ENCODE results near the gene SLCO1B3.
"Not testable (repeated sequence)": the region's sequence is repeated elsewhere in the genome, so short reads cannot be mapped to it uniquely, and the experiment has no call there.

SLCO1B3 gene, protein sequence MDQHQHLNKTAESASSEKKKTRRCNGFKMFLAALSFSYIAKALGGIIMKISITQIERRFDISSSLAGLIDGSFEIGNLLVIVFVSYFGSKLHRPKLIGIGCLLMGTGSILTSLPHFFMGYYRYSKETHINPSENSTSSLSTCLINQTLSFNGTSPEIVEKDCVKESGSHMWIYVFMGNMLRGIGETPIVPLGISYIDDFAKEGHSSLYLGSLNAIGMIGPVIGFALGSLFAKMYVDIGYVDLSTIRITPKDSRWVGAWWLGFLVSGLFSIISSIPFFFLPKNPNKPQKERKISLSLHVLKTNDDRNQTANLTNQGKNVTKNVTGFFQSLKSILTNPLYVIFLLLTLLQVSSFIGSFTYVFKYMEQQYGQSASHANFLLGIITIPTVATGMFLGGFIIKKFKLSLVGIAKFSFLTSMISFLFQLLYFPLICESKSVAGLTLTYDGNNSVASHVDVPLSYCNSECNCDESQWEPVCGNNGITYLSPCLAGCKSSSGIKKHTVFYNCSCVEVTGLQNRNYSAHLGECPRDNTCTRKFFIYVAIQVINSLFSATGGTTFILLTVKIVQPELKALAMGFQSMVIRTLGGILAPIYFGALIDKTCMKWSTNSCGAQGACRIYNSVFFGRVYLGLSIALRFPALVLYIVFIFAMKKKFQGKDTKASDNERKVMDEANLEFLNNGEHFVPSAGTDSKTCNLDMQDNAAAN

DNA sequence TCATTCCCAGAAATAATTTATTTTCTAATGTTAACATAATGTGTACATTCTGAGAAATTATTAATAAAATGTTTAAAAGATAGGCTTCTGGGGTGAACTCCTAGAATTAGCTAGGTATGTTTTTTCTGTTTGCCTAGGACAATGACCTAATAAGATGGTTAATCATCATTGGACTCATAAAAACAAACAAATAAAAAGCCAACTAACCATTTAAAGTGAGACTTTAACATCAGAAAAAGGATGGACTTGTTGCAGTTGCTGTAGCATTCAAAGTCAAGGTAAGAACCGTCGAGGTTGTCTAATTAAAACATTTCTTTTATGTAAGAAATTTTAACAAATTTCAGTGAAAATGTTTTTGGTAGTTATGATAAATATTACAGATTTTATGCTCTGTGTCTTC lies at the start of gene SLCO1B3:
SLCO1B3 (plus strand) TSS at position 219 of the 400 bp plus-strand sequence. CDS start 5,034 bp downstream, outside the sequence.
- DNase-seq, result no peak

DNA sequence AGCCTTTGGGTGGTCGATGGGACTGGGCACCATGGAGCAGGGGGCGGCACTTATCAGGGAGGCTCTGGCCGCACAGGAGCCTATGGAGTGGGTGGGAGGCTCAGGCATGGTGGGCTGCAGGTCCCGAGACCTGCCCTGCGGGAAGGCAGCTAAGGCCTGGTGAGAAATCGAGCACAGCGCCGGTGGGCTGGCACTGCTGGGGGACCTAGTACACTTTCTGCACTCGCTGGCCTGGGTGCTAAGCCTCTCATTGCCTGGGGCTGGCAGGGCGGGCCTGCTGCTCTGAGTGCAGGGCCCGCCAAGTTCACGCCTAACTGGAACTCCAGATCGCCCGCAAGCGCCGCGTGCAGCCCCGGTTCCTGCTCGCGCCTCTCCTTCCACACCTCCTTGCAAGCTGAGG lies 33.1 kb upstream of the SLCO1B3 start:
- DNase-seq, result no peak

DNA sequence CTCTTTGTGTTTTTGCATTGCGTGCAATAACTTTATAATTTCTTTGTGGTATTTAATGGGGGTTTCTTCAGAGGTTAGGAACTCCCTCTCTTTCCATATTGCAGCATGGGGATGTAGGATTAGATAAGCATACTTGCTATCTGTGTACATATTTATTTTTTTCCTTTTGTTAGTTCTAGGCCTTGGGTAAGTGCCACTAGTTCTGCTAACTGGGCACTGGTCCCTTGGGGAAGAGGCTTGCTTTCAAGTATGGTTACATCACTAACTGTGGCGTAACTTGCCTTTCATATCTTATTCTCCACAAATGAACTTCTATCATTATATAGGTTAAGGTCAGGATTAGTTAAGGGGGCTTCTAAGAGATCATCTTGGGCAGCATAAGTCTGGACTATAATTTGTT lies 31.5 kb upstream of the SLCO1B3 start:
- no peak for DNase-seq

DNA sequence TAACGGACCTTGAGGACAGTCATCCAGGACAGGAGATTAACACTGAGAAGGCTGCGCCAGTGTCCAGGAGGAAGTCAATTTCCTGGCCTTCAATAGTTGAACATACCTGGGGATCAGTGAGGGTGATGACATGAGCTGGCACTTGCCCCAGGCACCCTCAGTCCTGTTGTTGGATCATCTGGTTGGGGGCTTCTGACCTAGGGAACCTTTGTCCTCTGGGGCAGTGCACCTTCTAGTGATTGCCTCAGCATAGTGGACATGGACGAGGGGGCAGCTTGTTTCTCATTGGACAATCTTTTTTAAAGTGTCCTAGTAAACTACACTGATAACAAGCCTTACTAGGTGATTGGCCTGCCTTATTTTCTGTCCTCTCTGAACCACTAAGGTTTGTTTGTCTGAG lies 30.5 kb upstream of the SLCO1B3 start:
- not testable (repeated sequence) for DNase-seq

DNA sequence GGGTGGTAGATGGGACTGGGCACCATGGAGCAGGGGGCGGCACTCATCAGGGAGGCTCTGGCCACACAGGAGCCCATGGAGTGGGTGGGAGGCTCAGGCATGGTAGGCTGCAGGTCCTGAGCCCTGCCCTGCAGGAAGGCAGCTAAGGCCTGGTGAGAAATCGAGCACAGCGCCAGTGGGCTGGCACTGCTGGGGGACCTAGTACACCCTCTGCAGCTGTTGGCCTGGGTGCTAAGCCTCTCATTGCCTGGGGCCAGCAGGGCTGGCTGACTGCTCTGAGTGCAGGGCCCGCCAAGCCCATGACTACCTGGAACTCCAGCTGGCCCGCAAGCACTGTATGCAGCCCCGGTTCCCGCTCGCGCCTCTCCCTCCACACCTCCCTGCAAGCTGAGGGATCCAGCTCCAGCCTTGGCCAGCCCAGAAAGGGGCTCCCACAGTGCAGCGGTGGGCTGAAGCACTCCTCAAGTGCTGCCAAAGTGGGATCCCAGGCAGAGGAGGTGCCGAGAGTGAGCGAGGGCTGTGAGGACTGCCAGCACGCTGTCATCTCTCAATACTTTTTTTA lies 26.6 kb upstream of the SLCO1B3 start:
- DNase-seq, result not testable (repeated sequence)

DNA sequence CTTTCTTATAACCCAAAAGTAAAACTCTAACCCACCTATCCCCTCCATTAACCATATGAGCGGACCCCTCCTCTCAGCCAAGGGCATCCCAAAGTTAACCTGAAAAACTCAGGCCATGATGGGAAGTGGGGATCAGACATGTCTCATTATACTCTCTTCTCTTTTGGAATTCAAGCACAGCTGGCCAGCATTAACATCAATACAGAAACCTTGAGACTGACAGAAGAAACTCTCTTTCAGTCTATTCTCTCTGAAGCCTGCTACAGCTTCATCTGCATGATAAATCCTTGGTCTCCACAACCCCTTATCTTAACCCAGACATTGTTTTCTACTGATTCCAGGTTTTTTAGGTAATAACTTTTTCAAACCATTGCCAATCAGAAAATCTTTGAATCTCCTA lies 17.5 kb upstream of the SLCO1B3 start:
- no peak for DNase-seq

DNA sequence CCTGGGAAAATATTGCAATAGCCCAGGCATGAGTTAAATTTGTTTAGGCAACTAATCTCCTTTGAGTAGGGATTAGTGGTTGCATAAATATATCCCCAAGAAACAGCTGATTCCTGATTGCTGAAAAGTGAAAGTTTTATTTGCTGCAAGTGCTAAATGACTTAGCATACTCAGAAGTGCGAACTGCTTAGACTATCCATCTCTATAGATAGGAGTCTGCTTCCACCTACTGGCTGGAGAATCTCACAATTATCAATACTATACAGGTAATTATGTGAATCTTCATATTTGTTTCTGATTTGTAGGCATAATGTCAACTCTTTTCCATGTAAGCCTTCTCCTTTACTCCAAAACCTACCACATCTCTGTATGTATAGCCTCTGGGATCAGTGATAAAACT lies 12.0 kb upstream of the SLCO1B3 start:
- DNase-seq, result no peak

DNA sequence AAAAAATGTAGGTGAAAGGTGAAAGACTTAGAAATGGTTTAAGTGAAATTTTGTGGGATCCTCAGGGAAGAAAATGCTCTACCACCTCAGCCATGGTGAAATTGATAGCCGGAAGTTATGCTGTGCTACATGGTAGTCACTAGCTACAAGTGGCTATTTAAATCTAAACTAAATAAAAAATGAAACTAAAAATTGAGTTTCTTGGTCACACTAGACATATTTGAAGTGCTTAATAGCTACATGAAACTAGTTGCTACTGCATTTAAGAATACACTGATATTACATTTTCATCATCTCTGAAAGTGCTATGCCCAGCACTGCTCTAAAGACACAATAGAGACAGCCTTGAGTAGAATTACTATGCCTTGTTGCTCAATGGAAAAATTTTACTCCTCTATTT lies 10.3 kb upstream of the SLCO1B3 start:
- DNase-seq, result no peak

DNA sequence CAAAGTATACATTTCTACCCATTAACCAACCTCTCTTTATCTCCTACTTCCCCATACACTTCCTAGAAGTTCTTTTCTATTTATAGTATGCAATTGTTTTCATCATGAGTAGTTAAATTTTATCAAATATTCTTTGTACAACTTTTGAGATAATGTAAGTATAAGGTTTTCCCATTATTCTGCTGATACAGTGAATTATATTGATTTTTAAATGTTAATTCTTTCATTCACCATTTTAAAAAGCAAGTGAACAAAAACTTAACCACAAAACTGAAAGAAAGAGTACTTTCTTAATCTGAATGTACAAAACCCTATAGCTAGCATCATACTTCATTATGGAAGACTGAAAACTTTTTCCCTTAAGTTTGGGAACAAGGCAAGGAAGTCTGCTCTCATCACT lies 9.5 kb upstream of the SLCO1B3 start:
- no peak for DNase-seq

DNA sequence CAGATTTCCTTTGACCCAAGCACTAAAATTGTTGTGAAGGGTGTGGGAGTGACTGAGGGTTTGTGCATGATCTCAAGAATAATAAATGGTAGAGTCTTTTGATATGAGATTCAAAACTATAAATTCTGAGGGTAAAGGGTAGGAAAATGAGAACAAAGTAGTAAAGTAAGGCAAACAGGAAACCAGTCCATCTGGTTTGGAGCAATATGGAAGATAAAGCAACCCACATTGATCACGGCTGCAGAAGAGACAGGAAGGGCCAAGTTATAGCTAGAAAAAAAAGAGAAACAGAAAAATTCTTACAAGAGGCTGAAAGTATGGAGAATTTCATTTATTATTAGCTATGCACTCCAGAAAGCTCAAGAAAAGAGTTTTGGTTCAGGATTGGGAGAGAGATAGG lies 4.6 kb upstream of the SLCO1B3 start:
- DNase-seq, result no peak

DNA sequence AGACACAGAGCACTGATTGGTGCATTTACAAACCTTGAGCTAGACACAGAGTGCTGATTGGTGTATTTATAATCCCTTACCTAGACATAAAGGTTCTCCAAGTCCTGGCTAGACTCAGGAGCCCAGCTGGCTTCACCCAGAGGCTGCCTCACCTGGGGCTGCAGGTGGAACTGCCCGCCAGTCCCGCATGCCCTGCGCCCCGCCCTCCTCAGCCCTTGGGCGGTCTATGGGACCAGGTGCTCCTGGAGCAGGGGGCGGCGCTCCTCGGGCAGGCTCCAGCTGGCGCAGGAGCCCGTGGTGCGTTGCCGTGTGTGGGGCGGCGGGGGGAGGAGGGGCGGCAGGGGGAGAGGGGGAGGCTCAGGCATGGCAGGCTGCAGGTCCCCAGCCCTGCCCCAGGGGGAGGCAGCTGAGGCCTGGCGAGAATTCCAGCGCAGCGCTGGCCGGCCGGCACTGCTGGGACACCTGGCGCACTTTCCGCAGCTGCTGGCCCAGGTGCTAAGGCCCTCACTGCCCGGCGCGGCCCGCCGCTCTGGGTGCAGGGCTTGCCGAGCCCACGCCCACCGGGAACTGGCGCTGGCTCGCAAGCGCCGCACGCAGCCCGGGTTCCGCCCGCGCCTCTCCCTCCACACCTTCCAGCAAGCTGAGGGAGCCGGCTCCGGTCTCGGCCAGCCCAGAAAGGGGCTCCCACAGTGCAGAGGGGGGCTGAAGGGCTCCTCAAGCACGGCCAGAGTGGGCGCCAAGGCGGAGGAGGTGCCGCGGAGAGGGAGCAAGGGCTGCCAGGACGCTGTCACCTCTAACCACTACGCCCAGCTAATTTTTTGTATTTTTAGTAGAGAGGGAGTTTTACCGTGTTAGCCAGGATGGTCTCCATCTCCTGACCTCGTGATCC lies 3.1 kb upstream of the SLCO1B3 start:
- no peak for DNase-seq

DNA sequence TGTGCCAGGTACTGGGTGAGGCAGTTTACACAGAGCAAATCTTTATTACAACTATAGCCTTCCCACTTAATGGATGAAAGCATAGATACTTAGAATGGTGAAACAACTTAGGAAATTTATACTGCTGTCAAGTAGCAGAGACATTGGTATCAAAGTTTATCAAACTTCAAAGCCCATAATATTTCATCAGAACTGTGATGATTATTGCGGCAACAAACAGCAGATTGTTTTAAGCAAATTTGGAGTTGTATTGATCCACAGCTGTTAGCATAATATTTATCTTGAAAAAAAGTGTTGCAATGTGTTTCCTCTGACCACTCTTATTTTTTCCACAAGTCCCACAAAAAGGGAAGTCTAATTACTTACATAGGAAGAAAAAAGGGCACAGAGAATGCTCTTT lies 2.0 kb upstream of the SLCO1B3 start:
- no peak for DNase-seq

DNA sequence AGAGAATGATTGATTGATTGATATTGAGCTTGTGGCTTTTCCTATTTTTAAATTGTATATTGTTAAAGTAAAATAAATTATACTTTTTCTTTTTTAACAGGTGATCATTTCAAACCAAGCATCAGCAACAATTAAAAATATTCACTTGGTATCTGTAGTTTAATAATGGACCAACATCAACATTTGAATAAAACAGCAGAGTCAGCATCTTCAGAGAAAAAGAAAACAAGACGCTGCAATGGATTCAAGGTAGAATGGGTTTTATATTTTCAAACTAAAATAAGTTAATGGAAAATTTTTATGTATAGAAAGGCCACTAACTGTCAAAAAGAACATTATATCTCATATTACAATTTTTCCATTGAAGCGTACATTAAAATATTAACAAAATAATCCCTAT lies 5.1 kb downstream of the SLCO1B3 start:
- DNase-seq, result no peak

DNA sequence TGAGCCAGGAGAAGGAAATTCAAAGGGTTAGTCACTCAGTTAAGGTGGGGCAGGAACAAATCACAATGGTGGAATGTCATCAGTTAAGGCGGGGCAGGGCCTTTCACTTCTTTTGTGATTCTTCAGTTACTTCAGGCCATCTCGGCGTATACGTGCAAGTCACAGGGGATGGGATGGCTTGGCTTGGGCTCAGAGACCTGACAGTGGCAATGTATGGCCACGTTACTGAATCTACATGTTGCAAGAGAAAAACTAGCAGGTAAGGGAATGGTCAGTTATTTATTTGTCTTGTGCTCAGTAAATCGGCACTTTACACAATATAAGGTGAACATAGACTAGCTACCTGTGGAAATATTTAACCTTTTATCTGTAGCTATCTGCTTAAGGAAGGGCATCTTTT lies 11.9 kb downstream of the SLCO1B3 start:
- DNase-seq, result no peak

DNA sequence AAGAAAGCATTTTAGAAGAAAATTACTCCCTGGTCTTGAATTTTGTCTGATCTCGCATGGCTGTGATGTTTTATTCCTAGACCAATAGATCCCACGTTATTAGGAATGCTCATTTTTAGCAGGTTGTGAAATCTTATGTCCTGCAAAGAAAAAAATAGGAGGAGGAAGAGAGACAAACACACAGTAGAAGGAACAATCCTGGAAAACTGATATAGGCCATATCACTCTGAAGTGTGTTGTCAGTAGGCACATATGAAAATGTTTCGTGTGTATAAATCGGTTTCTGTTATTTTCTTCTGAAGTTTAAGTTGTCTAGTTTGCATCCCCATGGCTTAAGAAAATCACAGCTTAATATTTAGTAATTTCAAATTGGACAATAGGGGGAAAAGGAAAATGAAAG lies 12.4 kb downstream of the SLCO1B3 start:
- no peak for DNase-seq

DNA sequence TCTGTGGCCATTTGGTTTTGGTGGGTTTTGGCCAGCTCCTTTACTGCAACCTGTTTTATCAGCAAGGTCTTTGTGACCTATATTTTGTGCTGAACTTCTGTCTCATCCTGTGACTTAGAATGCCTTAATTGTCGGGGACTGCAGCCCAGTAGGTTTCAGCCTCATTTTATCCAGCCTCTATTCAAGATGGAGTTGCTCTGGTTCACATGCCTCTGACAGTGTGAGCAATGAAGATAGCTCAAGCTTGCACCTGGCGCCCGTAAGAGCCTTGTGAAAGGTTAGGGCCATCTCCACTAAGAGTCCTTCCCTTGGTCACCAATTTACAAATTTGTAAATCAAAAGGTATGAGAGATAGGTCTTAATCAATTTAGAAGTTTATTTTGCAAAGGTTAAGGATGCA lies 19.4 kb downstream of the SLCO1B3 start:
- no peak for DNase-seq

DNA sequence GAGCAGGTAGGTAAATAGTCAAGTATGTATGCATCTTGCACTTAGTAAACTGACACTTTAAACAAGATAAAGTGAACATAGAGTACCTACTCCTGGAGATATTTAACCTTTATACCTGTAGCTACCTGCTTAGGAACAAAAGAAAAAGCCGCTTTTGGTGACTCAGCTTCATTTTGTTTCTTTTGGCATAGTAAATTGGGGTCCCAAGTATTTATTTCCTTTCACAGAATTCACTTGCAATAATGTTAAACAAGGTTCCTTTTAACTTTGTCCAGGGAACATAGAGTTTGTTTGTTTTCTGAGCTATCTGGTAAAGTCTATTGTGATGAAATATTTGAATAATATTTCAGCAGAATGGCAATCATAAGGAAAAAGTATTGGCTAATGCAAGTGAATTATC lies 20.0 kb downstream of the SLCO1B3 start:
- no peak for DNase-seq

DNA sequence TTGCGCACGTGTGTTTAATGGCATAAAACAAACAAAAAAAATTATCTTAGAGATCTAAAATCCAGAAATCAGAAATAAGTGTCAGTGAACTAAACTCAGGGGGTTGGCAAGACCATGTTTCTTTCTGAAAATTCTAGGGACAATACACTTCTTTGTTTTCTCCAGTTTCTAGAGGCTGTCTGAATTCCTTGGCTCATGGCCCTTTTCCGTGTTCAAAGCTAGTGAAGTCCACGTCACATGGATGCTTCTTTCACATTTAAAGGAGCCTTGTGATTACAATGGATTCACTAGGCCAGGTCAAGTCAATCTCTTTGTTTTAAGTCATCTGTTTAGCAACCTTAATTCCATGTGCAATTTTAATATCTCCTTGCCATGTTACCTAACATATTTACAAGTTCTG lies 22.4 kb downstream of the SLCO1B3 start:
- DNase-seq, result no peak

DNA sequence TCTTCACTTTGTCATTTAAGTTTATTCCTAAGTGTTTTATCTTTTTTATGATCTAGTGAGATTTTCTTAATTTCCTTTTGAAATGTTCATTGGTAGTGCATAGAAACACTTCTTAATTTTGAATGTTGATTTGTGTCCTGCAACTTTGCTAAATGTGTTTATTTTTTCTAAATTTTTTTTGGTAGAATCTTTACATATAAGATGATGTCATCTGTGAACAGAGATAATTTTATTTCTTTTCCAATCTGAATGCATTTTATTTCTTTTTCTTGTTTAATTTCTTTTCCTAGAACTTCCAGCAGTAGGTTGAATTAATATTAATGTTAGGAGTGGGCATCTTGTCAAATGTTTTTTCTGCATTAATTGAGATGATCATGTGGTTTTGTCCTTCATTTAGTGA lies 42.1 kb downstream of the SLCO1B3 start:
- no peak for DNase-seq

DNA sequence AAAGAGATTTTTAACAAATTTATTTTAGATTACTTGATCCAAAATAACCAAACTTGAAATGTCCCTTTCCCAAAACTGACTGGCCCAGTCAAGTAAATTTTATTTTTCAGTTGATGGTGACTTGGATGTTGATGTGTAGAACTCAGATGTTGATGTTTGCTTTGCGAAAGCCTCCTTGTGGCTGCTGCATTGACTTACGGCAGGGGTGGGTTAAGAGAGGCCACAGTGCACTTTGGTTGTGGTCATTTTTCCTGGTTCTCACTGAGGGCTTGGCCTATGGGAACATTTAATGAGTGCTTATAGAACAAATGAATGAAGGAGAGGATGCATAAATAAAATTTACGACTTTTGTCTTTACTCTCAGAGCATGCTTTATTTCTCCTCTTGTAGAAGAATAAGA lies 52.6 kb downstream of the SLCO1B3 start:
- no peak for DNase-seq

DNA sequence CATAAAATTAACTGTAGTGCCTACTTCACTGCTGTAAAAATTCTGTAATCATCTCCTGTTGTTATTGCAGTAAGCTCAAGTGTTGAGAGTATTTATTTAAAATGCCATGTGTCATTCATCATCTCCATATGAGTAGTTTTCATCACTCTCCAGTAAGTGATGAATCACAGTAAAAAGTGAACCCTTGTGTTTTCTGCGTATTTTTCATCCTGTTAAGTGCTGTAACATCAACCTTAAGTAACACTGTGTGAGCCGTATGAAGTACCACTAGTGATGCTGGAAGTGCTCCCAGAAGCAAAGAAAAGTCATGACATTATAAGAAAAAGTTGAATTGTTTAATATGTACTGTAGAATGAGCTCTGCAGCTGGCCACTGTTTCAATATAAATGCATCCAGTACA lies 55.4 kb downstream of the SLCO1B3 start:
- no peak for DNase-seq

DNA sequence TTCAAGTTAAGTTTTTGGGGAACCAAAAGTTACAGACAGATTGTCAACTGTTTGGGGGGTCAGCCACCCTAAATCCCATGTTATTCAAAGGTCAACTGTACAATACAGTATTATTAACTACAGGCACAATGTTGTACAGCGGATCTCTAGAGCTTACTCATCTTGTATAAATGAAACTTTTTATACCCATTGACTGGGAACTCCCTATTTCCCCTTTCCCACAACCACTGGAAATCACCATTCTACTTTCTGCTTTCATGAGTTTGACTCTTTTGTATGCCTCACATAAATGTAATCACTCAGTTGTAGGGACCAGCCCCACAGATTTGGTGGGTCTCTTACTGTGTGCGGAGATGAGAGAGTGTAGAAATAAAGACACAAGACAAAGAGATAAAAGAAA lies 57.8 kb downstream of the SLCO1B3 start:
- no peak for DNase-seq

DNA sequence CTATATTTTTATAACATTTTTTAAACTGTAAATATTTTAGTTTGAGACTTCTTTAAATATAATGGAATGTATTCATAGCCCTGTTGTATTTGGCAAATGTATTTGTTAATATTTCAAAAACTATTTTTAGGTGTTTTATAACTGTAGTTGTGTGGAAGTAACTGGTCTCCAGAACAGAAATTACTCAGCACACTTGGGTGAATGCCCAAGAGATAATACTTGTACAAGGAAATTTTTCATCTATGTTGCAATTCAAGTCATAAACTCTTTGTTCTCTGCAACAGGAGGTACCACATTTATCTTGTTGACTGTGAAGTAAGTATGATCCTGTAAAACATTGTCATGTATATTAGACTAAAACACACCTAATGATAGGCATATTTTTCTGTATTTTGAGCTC lies 72.8 kb downstream of the SLCO1B3 start:
- DNase-seq, result no peak
